ENCODE data around the gene ATP5PO.

ATP5PO gene

DNA sequence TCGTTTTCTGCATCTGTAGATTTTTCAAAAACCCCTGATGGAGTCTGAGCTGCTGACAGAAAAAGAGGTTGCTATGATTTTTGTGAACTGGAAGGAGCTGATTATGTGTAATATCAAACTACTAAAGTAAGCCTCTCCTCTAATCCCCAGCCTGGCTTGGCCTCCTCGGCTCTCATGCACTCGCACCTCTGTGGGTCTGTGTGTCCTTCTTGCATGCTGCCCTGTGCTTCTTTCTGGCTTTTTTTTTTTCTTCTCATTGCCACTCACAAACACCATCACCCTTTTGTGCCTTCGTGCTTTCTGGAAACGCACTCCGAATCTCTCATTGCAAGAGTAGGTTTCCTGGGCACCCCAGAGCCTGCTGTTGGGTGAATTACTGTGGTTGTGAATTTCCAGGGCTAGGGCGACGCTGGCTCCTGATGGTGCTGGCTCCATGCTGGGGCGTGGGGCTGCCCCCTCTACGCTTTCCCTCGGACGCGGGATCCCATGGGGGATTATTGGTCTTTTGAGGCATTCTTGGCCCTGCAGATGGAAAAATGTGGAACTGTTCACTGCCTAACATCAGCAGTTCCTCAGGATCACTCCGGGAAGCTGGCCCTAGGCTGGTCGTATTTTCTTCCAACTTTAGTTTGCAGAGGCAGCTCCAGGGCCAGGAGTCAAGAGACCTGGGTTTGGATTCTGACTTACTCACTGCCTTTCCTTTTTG lies 56.8 kb downstream of the ATP5PO start:
- TF ChIP-seq, protein P1, sequence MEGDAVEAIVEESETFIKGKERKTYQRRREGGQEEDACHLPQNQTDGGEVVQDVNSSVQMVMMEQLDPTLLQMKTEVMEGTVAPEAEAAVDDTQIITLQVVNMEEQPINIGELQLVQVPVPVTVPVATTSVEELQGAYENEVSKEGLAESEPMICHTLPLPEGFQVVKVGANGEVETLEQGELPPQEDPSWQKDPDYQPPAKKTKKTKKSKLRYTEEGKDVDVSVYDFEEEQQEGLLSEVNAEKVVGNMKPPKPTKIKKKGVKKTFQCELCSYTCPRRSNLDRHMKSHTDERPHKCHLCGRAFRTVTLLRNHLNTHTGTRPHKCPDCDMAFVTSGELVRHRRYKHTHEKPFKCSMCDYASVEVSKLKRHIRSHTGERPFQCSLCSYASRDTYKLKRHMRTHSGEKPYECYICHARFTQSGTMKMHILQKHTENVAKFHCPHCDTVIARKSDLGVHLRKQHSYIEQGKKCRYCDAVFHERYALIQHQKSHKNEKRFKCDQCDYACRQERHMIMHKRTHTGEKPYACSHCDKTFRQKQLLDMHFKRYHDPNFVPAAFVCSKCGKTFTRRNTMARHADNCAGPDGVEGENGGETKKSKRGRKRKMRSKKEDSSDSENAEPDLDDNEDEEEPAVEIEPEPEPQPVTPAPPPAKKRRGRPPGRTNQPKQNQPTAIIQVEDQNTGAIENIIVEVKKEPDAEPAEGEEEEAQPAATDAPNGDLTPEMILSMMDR (IDR thresholded peaks at IDR 0.05; ENCODE audit: low read depth, low read length), result no peak
- no peak overlapping the region for H3K4me3 ChIP-seq (ENCODE audit: low read depth, low read length)

DNA sequence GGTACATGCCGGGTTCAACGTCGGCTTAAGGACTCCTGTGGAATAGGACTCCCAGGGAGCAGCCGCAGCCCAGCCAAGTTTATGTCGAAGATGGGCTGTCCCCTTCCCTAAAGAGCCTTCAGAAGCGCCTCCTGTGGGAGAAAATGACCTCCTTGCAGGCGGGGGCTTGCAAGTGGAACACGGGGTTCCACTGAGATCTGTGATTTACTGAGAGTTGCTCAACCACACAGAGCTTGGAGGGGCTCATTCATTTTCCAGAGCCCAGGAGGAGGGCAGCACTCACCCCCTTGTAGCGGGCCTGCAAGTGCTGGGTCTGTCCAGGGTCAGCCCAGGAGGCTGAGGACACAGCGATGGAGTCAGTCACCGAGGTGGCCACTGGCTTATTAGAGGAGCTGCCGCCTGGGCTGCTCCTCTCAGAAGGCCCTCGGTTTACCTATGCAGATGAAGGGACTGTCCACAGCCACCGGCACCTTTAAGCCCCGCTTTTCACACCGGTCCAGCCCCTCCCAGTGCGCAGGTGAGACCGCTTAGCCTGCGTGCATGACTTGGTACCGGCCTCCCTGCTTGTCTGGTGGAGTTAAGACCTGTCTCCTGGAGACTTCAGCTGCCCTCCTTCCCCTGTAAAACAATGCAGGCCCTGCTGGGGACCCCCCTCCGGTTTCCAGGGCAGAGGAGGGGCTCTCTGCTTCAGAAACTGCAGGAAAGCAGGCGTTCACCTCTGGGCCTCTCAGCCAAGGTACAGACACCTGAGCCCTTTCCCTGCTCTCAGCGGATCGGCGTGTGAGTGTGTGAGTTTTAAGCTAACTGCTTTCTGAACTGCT lies 57.5 kb downstream of the ATP5PO start:
- no peak overlapping the region for H3K4me3 ChIP-seq (ENCODE audit: low read depth, low read length)
- TF ChIP-seq, protein P1 (IDR thresholded peaks at IDR 0.05; ENCODE audit: low read depth, low read length), result no peak

DNA sequence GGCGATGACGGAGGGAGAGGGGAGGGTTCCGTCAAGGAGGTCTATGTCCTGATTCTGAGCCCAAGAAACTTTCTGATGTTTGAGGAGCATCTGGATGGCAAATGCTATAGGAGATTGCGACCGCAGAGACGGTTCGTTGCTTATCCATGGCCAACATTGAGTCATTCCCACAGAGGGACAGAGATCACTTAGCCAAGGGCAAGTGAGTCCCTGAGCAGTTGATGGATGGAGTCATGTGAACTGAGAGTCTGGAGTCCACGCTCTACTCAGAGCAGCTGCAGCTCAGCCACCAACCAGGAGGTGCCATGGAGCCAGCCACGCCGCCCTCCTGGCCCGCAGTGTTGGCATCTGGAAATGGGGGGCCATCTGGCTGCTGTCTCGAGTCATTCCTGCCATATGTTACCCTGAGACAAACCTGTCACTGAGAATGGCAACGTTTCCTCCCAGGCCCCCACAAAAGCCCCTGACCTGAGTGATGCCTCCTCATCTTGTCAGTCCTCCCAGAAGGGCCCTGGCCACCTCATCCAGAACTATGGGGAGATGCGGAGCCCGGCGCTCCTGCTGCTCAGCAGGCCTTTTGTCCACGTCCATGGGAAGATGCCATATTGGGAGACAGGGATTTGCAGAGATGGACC lies 58.6 kb downstream of the ATP5PO start:
- H3K4me3 ChIP-seq (ENCODE audit: low read depth, low read length), result no peak overlapping the region
- TF ChIP-seq, protein P1 (IDR thresholded peaks at IDR 0.05; ENCODE audit: low read depth, low read length), result no peak

DNA sequence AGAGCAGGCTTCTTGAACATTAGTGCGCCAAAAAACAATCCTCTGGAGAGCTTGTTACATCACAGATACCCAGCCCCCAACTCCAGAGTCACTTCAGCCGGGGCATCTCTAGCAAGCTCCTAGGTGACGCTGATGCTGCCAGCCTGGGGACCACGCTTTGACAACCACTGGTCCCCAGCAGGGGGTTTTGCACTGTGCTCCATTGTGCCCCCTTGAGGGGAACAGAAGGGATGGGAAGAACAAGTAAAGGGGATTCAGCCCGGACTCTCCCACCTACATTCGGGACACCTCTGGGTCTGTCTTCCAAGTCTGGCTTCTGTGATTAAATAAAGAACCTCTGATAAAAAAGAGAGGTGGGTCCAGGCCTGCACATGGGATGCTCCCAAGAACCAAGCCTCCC lies 60.4 kb downstream of the ATP5PO start:
- H3K4me3 ChIP-seq (ENCODE audit: low read depth, low read length), result no peak overlapping the region
- TF ChIP-seq, protein P1 (IDR thresholded peaks at IDR 0.05; ENCODE audit: low read depth, low read length), result no peak

DNA sequence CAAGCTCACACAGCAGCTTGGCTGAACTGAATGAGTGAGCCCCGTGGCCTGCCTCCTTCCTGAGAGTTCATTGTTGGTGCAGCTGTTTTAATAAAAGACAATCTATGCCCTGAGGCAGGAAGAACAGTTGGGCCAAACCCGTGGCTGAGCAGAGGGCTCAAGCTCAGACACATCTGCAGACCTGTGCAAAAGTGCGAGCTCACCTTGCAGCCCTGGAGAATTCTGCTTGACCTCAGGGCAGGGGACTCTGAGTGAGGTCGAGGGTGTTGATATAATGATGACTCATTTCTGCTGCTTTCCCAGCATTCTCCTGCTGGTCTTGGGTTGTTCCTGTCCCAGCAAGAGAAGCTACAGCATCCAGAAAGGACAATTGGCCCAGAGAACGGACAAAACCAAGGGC lies 61.0 kb downstream of the ATP5PO start:
- no peak overlapping the region for H3K4me3 ChIP-seq (ENCODE audit: low read depth, low read length)
- TF ChIP-seq, protein P1 (IDR thresholded peaks at IDR 0.05; ENCODE audit: low read depth, low read length), result no peak

Data from WI38 (cell line).